Astrocyte (in vitro differentiated cells and primary cell): ENCODE measurements around the gene CD48.

Source experiments
- EZH2 ChIP-seq: IDR thresholded peaks from 2 replicates; pipeline ENCODE4 v1.6.1; 2012; ENCODE audit warnings: mild to moderate bottlenecking, low read length, inconsistent platforms; ENCODE audit not compliant: insufficient read depth
- TF ChIP-seq, protein P1 (sequence below): IDR thresholded peaks from 2 replicates; pipeline ENCODE4 v1.5.1; 2011; ENCODE audit warnings: low read depth, mild to moderate bottlenecking, inconsistent platforms, low read length, moderate library complexity; ENCODE audit not compliant: insufficient read depth

- TF ChIP-seq, protein P1, sequence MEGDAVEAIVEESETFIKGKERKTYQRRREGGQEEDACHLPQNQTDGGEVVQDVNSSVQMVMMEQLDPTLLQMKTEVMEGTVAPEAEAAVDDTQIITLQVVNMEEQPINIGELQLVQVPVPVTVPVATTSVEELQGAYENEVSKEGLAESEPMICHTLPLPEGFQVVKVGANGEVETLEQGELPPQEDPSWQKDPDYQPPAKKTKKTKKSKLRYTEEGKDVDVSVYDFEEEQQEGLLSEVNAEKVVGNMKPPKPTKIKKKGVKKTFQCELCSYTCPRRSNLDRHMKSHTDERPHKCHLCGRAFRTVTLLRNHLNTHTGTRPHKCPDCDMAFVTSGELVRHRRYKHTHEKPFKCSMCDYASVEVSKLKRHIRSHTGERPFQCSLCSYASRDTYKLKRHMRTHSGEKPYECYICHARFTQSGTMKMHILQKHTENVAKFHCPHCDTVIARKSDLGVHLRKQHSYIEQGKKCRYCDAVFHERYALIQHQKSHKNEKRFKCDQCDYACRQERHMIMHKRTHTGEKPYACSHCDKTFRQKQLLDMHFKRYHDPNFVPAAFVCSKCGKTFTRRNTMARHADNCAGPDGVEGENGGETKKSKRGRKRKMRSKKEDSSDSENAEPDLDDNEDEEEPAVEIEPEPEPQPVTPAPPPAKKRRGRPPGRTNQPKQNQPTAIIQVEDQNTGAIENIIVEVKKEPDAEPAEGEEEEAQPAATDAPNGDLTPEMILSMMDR: peak; percentile 33
- no peak for TF ChIP-seq EZH2
These were observed 30.3 kb downstream of the CD48 start for GRCh38 chr1:160681066-160681890.
